ENCODE data around the gene NIPBL.
"Not testable (repeated sequence)": the region's sequence is repeated elsewhere in the genome, so short reads cannot be mapped to it uniquely, and the experiment has no call there.

The NIPBL gene

DNA sequence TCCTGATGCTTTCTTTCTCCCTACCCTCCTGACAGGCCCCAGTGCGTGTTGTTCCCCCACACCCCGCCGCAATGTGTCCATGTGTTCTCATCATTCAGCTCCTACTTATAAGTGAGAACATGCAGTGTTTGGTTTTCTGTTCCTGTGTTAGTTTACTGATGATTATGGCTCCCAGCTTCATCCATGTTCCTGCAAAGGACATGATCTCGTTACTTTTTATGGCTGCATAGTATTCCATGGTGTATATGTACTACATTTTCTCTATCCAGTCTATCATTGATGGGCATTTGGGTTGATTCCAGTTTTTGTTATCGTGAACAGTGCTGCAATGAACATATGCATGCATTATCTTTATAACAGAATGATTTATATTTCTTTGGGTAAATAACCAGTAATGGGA is 222.7 kb downstream of the NIPBL start:
- not testable (repeated sequence) for DNase-seq (ENCODE audit: low spot score)

DNA sequence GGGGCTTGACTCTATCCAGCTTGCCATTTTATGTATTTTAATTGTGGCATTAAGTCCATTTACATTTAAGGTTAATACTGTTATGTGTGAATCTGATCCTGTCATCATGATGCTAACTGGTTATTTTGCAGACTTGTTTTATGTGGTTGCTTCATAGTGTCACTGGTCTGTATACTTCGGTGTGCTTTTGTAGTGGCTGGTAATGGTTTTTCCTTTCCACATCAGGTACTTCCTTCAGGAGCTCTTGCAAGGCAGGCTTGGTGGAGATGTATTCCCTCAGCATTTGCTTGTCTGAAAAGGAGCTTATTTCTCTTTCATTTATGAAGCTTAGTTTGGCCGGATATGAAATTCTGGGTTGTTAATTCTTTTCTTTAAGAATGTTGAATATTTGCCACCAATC is 226.7 kb downstream of the NIPBL start:
- no peak for DNase-seq (ENCODE audit: low spot score)

DNA sequence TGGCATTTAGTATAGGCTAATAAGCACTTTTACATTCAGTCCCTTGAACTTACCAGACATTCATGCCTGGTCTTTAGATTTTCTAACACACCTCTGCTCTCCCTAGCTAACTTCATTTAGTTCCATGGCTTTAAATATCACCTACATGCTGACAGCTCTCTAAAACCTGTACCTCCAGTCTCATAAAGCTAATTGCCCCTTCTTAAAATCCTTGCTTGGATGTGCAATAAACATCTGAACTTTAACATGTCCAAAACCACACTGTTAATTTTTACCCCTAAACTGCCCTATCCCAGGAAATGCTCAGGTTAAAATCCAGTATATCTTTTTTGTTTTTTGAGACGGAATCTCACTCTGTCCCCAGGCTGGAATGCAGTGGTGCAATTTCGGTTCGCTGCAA is 232.8 kb downstream of the NIPBL start:
- DNase-seq (ENCODE audit: low spot score) = no peak

DNA sequence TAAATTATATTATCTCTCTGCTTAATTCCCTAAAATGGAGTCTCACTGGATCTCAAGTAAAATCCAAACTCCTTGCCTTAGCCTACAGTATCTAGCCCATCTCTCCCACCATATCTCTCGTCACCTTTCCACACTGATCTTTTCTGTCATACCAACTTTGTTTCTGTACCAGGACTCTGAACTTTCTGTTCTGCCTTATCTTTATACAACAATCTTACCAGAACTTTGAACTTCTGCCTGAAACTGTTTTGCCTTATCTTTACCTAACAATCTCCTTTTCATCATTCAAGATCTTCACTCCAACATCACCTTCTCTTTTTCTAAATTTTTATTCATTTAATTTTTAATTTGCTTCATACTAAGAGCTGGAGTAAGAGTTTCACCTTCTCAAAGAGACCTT is 233.6 kb downstream of the NIPBL start:
- no peak for DNase-seq (ENCODE audit: low spot score)

DNA sequence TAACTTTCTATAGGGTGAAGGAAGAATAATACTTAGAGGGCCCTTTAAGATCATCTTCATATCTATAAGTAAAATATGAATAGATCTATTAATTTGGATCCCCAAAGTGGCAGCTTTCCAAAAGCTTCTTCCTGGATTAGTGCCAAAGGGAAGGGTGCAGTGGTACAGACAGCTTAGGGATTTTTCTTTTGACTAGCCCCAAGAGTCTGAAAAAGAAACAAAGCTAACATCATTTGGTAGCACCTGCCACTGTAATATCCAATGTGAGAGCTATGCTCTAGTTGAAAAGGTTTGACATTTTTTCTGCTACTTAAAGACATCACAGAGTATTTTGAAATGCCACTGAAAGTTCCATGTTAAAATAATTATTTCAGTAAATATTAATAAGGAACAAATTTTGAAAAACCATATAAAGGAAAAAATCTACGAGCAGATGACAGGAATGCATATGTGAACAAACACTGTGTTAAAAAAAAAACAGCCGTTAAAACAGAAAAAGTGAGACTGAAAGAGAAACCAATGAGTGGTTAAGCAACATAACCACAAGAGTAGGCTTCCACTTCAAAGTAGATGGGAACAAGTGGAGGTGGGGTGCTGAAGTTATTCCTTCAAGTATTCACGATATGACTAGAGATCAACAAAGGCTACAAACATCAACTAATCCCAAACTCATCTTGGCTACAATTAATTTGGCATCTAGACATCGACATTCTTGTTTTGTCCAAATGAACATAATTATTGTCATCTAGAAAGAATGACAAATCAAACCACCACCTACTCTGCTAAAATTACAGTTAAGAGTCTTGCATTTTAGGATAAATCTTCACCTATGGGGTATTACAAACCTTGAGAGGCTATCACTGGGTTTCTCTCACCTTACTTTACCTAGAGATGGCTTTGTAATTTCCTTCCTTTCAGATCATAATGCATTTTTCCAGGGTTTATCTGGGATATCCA is 235.1 kb downstream of the NIPBL start:
- DNase-seq (ENCODE audit: low spot score) = no peak

DNA sequence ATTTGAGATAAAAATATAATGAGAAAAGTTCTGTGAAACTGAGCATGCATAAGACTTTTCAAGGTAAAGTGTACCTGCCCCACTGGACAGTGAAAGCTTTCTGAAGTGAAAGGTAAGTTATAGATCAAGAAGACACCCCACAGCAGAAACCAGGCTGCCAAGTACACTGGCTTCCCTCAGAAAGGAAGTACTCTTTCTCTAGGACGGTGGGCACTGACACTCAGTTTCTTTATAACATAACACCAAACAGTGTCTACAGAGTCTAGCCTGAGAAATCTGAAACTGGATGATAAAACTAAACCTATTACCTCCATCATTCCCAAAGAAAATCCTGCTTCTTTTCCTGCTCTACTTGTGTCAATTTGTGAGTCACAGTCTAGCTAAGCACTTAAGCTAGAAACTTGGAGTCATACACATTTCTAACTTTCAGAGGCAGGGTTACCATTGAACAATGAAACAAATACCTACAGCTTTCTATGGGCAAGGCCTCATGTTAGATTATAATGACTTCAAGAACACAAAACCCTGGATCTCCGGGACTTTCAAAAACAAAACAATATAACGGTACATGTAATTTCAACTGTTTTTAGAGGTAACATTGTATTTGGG is 235.9 kb downstream of the NIPBL start:
- DNase-seq (ENCODE audit: low spot score) = no peak

All from GM03348 (cell line).